HepG2 (cell line): ENCODE results near the gene FGFR3. TPM values are rescaled to one million over a fixed set of nuclear protein-coding genes. Genes with fewer than 3 reads are reported as not detected.
A peak's percentile ranks its signal among the peaks of the same experiment; 100 is the strongest.

Source experiments
- BCL3 ChIP-seq: sonication (generic); formaldehyde crosslinking; IDR thresholded peaks from 2 replicates; pipeline ENCODE4 v1.5.1; 2020; ENCODE audit warnings: mild to moderate bottlenecking, missing genetic modification reagents, moderate library complexity
- GMEB1 ChIP-seq: sonication (generic); formaldehyde crosslinking; IDR thresholded peaks from 2 replicates; pipeline ENCODE4 v1.5.1; 2020; ENCODE audit warnings: missing genetic modification reagents, mild to moderate bottlenecking, borderline replicate concordance
- HOXD1 ChIP-seq: sonication (generic); formaldehyde crosslinking; IDR thresholded peaks from 2 replicates; pipeline ENCODE4 v1.5.0; 2020; ENCODE audit warnings: missing genetic modification reagents
- MTF2 ChIP-seq: sonication (generic); formaldehyde crosslinking; IDR thresholded peaks from 2 replicates; pipeline ENCODE4 v1.5.0; 2020; ENCODE audit warnings: missing genetic modification reagents, borderline replicate concordance
- MYC ChIP-seq: sonication (generic); formaldehyde crosslinking; IDR thresholded peaks from 2 replicates; pipeline ENCODE4 v1.9.0; 2021; ENCODE audit warnings: missing genetic modification reagents, borderline replicate concordance
- PLSCR1 ChIP-seq: sonication (generic); formaldehyde crosslinking; IDR thresholded peaks from 2 replicates; pipeline ENCODE4 v1.5.0; 2020; ENCODE audit warnings: missing genetic modification reagents, mild to moderate bottlenecking, borderline replicate concordance
- PPARG ChIP-seq: conservative IDR thresholded peaks from 2 replicates; pipeline ENCODE4 v1.6.1; 2016; ENCODE audit warnings: missing biosample characterization, missing genetic modification reagents
- RXRB ChIP-seq: IDR thresholded peaks from 2 replicates; pipeline ENCODE4 v1.6.1; 2016; ENCODE audit warnings: borderline replicate concordance, missing genetic modification reagents, missing compliant biosample characterization
- ZBTB14 ChIP-seq: sonication (generic); formaldehyde crosslinking; IDR thresholded peaks from 2 replicates; pipeline ENCODE4 v1.4.0; 2020; ENCODE audit warnings: missing genetic modification reagents
- ZNF343 ChIP-seq: sonication (generic); formaldehyde crosslinking; IDR thresholded peaks from 2 replicates; pipeline ENCODE4 v1.4.0; 2020; ENCODE audit warnings: mild to moderate bottlenecking, missing genetic modification reagents
- ZNF562 ChIP-seq: sonication (generic); formaldehyde crosslinking; IDR thresholded peaks from 2 replicates; pipeline ENCODE4 v1.8.0; 2022; ENCODE audit warnings: missing genetic modification reagents, borderline replicate concordance
- ZNF691 ChIP-seq: sonication (generic); formaldehyde crosslinking; IDR thresholded peaks from 2 replicates; pipeline ENCODE4 v1.4.0; 2020; ENCODE audit warnings: missing genetic modification reagents, low read depth, mild to moderate bottlenecking, borderline replicate concordance
- ZNF768 ChIP-seq: sonication (generic); formaldehyde crosslinking; IDR thresholded peaks from 2 replicates; pipeline ENCODE4 v1.4.0; 2020; ENCODE audit warnings: missing genetic modification reagents
- ZNF784 ChIP-seq: sonication (generic); formaldehyde crosslinking; IDR thresholded peaks from 2 replicates; pipeline ENCODE4 v1.5.1; 2020; ENCODE audit warnings: missing genetic modification reagents, mild to moderate bottlenecking, borderline replicate concordance
- polyA plus RNA-seq, 8 experiments: library from polyadenylated mRNA; depleted of rRNA in 3 of 8; stranded (reverse) in 7 of 8; unstranded in 1 of 8; fragments of >200 nt; fragmentation: Illumina TruSeq in 4 of 8; extraction: Trizol in 4 of 8; gene quantifications; 2 replicates each; pipeline versions ENCODE4 v1.2.1 to v1.2.3, GENCODE V29; 2011 to 2016; ENCODE audit warnings: low read depth in 4 of 8, missing spikeins in 1 of 8, mixed read lengths in 1 of 8; ENCODE audit not compliant: insufficient read depth in 1 of 8
- total RNA-seq, 5 experiments: library from RNA; depleted of rRNA; stranded (reverse); fragments of >200 nt; fragmentation: Illumina TruSeq; extraction: Trizol; gene quantifications; 2 replicates each; pipeline ENCODE4 v1.2.3, GENCODE V29; 2016; ENCODE audit warnings: low read depth in 1 of 5

Gene FGFR3
- total and polyA plus RNA-seq, 2 of the 13 experiments (the other 11 are each of a cell fraction or from before 2014, with no cell fraction given), result 103 to 109 TPM

- TF ChIP-seq MTF2, result peak; percentile 63; the same call in 1 of the 2 replicates
- TF ChIP-seq GMEB1, result peak; percentile 53; the same call in 1 of the 2 replicates
- TF ChIP-seq ZNF562 (CRISPR knock-in tag), result no peak
- TF ChIP-seq MYC (CRISPR knock-in tag), result peak; percentile 79; the same call in 1 of the 2 replicates
- TF ChIP-seq ZNF768 (CRISPR knock-in tag), result peak; percentile 43; the same call in 1 of the 2 replicates
- no peak; the same call in 1 of the 2 replicates for TF ChIP-seq ZNF784 (CRISPR knock-in tag)
- peak; percentile 70 for TF ChIP-seq BCL3 (CRISPR knock-in tag)
- peak; percentile 23; the same call in 1 of the 2 replicates for TF ChIP-seq ZBTB14
- peak; percentile 76 for TF ChIP-seq RXRB (CRISPR knock-in tag)
- TF ChIP-seq HOXD1 (CRISPR knock-in tag), result peak; percentile 84; the same call in 1 of the 2 replicates
- peak; percentile 66; the same call in 1 of the 2 replicates for TF ChIP-seq PPARG (CRISPR knock-in tag)
- TF ChIP-seq ZNF343, result peak; percentile 71; the same call in 1 of the 2 replicates
- no peak for TF ChIP-seq PLSCR1 (CRISPR knock-in tag)
- peak; percentile 70; the same call in 1 of the 2 replicates for TF ChIP-seq ZNF691 (CRISPR knock-in tag)
These were observed 2.5 kb downstream of the FGFR3 start (continued) for GRCh38 chr4:1795299-1796195.
